CD14-positive monocyte (primary cell): ENCODE results near the gene CD69. TPM values are rescaled to one million over a fixed set of nuclear protein-coding genes. Genes with fewer than 3 reads are reported as not detected.
A peak's percentile ranks its signal among the peaks of the same experiment; 100 is the strongest.

Experiments used
- DNase-seq, 3 donors: peaks; one replicate each; pipeline ENCODE4 v3.0.0-alpha.2; 2011 to 2022
- H2AFZ ChIP-seq: 2 replicates; pipeline ENCODE4 v1.6.0; 2012; ENCODE audit warnings: mild to moderate bottlenecking, low read depth, low read length, inconsistent platforms; ENCODE audit not compliant: insufficient read depth, poor library complexity, severe bottlenecking
- H3K27ac ChIP-seq, 2 donors: 1 replicate in 1 of 2; 2 replicates in 1 of 2; pipeline ENCODE4 v1.5.1; 2012 to 2013; ENCODE audit warnings: low read length in 2 of 2, control low read depth in 1 of 2, inconsistent platforms in 1 of 2, low read depth in 1 of 2, mild to moderate bottlenecking in 1 of 2
- H3K27me3 ChIP-seq, 2 donors: one replicate each; pipeline versions ENCODE4 v1.6.0 to v1.6.1; 2011 to 2013; ENCODE audit warnings: low read length in 2 of 2; ENCODE audit not compliant: control insufficient read depth in 2 of 2, insufficient read depth in 2 of 2
- H3K36me3 ChIP-seq, 2 donors: replicated peaks in 1 of 2; 1 replicate in 1 of 2; 2 replicates in 1 of 2; pipeline versions ENCODE4 v1.5.1 to v1.6.1; 2012 to 2013; ENCODE audit warnings: low read length in 2 of 2, control low read depth in 1 of 2, inconsistent platforms in 1 of 2, mild to moderate bottlenecking in 1 of 2; ENCODE audit not compliant: insufficient read depth in 2 of 2, control insufficient read depth in 1 of 2
- H3K4me1 ChIP-seq, 2 donors: 1 replicate in 1 of 2; 2 replicates in 1 of 2; pipeline versions ENCODE4 v1.5.1 to v1.6.1; 2012 to 2013; ENCODE audit warnings: low read length in 2 of 2, control low read depth in 1 of 2, inconsistent platforms in 1 of 2, mild to moderate bottlenecking in 1 of 2, moderate library complexity in 1 of 2; ENCODE audit not compliant: insufficient read depth in 2 of 2, control insufficient read depth in 1 of 2
- H3K4me2 ChIP-seq: replicated peaks from 2 replicates; pipeline ENCODE3; 2012; ENCODE audit warnings: low read length, moderate library complexity, mild to moderate bottlenecking; ENCODE audit not compliant: poor library complexity, severe bottlenecking; ENCODE audit errors: extremely low read depth
- H3K4me3 ChIP-seq, 3 experiments: fragments of 200-600 bp in 1 of 3; sonication (generic) in 1 of 3; replicated peaks in 1 of 3; 1 replicate in 2 of 3; 2 replicates in 1 of 3; pipeline ENCODE4 v1.5.1; 2011 to 2013; ENCODE audit warnings: low read length in 3 of 3, mild to moderate bottlenecking in 3 of 3, control low read depth in 2 of 3, low read depth in 2 of 3, inconsistent platforms in 1 of 3, moderate library complexity in 1 of 3
- H3K79me2 ChIP-seq: 2 replicates; pipeline ENCODE4 v1.6.0; 2012; ENCODE audit warnings: mild to moderate bottlenecking, control low read depth, inconsistent platforms, low read length, moderate library complexity; ENCODE audit not compliant: insufficient read depth
- H3K9ac ChIP-seq: 2 replicates; pipeline ENCODE4 v1.6.0; 2017; ENCODE audit warnings: low read length, mild to moderate bottlenecking; ENCODE audit not compliant: insufficient read depth, poor library complexity, severe bottlenecking
- H3K9me3 ChIP-seq, 2 donors: replicated peaks in 1 of 2; 1 replicate in 1 of 2; 2 replicates in 1 of 2; pipeline versions ENCODE4 v1.5.1 to v1.6.1; 2012 to 2013; ENCODE audit warnings: low read length in 2 of 2, control low read depth in 1 of 2; ENCODE audit not compliant: control insufficient read depth in 1 of 2, insufficient read depth in 1 of 2
- H4K20me1 ChIP-seq: 2 replicates; pipeline ENCODE4 v1.6.0; 2012; ENCODE audit warnings: mild to moderate bottlenecking, low read length, control low read depth, moderate library complexity; ENCODE audit not compliant: insufficient read depth
- H3K27ac Mint-ChIP-seq, 7 donors: one replicate each; pipeline ENCODE4 v1.8.0; 2020; ENCODE audit warnings: mild to moderate bottlenecking in 7 of 7, mixed read lengths in 7 of 7, moderate library complexity in 6 of 7, inconsistent platforms in 2 of 7
- H3K27me3 Mint-ChIP-seq, 3 donors: one replicate each; pipeline ENCODE4 v1.8.0; 2021 to 2022; ENCODE audit warnings: low read depth in 3 of 3, mild to moderate bottlenecking in 3 of 3, mixed read lengths in 3 of 3, moderate library complexity in 3 of 3, inconsistent platforms in 1 of 3
- H3K36me3 Mint-ChIP-seq, 2 donors: one replicate each; pipeline ENCODE4 v1.8.0; 2020; ENCODE audit warnings: mixed read lengths in 2 of 2, inconsistent platforms in 1 of 2, mild to moderate bottlenecking in 1 of 2
- H3K4me1 Mint-ChIP-seq: one replicate; pipeline ENCODE4 v1.8.0; 2020; ENCODE audit warnings: mild to moderate bottlenecking, mixed read lengths
- H3K4me3 Mint-ChIP-seq, 2 donors: one replicate each; pipeline ENCODE4 v1.8.0; 2020; ENCODE audit warnings: mild to moderate bottlenecking in 2 of 2, mixed read lengths in 2 of 2, moderate library complexity in 1 of 2
- H3K9me3 Mint-ChIP-seq, 7 donors: one replicate each; pipeline ENCODE4 v1.8.0; 2020 to 2022; ENCODE audit warnings: mixed read lengths in 7 of 7, mild to moderate bottlenecking in 6 of 7, moderate library complexity in 6 of 7, inconsistent platforms in 2 of 7
- WGBS: methylation state at CpG from one replicate; pipeline ENCODE4 v1.1.5; 2013; ENCODE audit warnings: missing lambda C conversion rate; ENCODE audit not compliant: insufficient coverage; 5-methylcytosine and 5-hydroxymethylcytosine counted together
- intact Hi-C, 2 donors: fragments of 100-400 bp; cut with micrococcal nuclease; formaldehyde crosslinking; loops; one replicate each; pipeline versions ENCODE4 v1.15.0 to v1.15.1; 2023
- polyA plus RNA-seq, 3 donors: library from polyadenylated mRNA; depleted of rRNA in 1 of 3; unstranded in 2 of 3; stranded (reverse) in 1 of 3; fragments of 300-500 nt in 2 of 3; fragments of >200 nt in 1 of 3; fragmentation: Illumina TruSeq in 2 of 3; gene quantifications; 1 replicate in 2 of 3; 2 replicates in 1 of 3; pipeline ENCODE4 v1.2.3, GENCODE V29; 2012 to 2021
- TF ChIP-seq, protein P1 (sequence below): fragments of 200-600 bp; IDR thresholded peaks from one replicate; pipeline ENCODE4 v1.8.0; 2022; ENCODE audit warnings: antibody characterized with exemption, mild to moderate bottlenecking

Gene CD69
- polyA plus RNA-seq, 3 donors = 5.8 to 12.4 (median 6.0) TPM

DNA sequence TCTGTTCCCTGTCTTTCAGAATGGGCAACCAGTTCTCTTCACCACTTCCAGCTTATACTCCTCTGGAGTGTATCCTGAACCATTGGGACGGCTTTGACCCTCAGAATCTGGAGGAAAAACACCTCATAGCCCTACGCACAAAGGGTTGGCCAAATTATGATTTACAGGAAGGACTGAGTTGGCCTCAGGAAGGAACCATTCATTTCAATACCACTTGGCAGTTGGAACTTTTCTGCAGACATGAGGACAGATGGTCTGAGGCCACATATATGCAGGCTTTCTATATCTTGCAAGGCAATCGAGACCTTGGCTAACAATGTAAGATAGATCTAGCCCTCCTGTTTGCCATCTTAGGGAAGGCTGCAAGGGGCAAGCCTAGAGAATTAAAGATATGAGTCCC lies 51.8 kb downstream of the CD69 start:
- Mint-ChIP-seq H3K4me1 (peaks cover 30% of the 10 kb centered on the region), H3K9me3 (peaks cover 0 to 5% (median 0%) of the 10 kb centered on the region in 7 donors), H3K4me3 (no peak overlapping the region), H3K36me3 (no peaks in the 10 kb centered on the region), H3K27ac (peak overlapping the region in 2 of 7 donors; percentile 6 to 59), H3K27me3 (no peaks in the 10 kb centered on the region)
- Histone ChIP-seq H3K27me3 (no peaks in the 10 kb centered on the region), H3K4me3 (no peak overlapping the region), H2AFZ (no peak overlapping the region), H3K9me3 (no peaks in the 10 kb centered on the region), H3K36me3 (no peaks in the 10 kb centered on the region), H3K4me1 (peaks cover 22 to 29% of the 10 kb centered on the region in 2 donors), H3K9ac (no peak overlapping the region), H3K79me2 (no peaks in the 10 kb centered on the region), H3K4me2 (no peak overlapping the region), H3K27ac (no peak overlapping the region), H4K20me1 (no peaks in the 10 kb centered on the region)
- WGBS = 88% methylated on average over 2 of the region's 3 CpGs
- TF ChIP-seq, protein P1, sequence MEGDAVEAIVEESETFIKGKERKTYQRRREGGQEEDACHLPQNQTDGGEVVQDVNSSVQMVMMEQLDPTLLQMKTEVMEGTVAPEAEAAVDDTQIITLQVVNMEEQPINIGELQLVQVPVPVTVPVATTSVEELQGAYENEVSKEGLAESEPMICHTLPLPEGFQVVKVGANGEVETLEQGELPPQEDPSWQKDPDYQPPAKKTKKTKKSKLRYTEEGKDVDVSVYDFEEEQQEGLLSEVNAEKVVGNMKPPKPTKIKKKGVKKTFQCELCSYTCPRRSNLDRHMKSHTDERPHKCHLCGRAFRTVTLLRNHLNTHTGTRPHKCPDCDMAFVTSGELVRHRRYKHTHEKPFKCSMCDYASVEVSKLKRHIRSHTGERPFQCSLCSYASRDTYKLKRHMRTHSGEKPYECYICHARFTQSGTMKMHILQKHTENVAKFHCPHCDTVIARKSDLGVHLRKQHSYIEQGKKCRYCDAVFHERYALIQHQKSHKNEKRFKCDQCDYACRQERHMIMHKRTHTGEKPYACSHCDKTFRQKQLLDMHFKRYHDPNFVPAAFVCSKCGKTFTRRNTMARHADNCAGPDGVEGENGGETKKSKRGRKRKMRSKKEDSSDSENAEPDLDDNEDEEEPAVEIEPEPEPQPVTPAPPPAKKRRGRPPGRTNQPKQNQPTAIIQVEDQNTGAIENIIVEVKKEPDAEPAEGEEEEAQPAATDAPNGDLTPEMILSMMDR = no peak
- intact Hi-C loops = loop anchor here in 1 of 2 donors (10.0 kb wide), 1 partner anchor 74 kb away; no protein-coding TSS in a partner anchor
- DNase-seq = no peak

DNA sequence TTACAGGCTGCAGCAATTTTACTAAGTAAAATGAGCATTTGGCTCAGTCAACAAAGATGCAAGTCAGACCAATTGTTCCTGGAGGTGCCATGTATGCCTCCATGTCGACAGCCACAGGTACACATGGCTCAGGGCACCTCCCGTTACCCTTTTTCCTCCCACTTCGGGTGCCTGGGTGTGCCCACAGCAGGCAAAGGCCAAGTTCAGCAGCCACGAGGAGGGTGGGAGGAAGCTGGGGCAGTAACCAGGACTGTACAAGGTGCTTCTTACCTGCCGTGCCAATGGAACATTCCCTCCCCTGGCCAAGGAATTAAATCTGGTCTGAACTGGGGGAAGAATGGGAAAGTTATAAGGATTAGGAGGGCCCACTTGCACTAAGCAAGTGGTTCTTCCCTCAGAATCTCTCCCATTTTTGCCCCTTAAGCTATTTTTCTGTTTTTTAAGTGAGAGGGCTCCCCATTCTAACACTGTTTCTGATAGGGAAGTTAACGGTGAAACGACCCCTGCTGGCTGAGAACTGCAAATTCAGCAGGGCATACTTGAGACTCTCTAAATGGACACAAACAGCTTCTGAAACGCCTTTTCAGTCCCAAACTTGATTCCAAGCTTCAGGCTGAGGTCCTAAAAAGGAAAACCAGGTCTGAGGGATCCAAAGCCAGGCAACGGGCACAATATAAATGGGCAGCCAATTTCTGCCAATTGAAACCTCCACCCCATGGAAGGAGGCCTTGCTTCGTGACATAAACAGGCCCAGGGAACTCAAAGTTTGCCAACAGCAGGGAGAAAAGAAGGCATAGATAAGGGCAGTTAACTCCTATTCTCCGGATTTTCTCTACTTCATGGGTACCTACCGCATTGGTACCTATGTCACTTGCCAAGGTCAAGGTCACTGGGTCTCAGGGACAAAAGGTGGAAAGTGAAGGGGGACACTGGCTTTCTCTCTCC lies 52.6 kb downstream of the CD69 start:
- Histone ChIP-seq H3K4me2 (no peak overlapping the region), H3K4me3 (no peak overlapping the region)
- 55% methylated on average over 6 of the region's 12 CpGs for WGBS

More for the DNA sequence above, 52.6 kb downstream of the CD69 start:
- Histone ChIP-seq H3K9me3 (no peaks in the 10 kb centered on the region), H2AFZ (peak overlapping the region; percentile 24), H3K27ac (no peak overlapping the region), H3K9ac (no peak overlapping the region), H3K27me3 (no peaks in the 10 kb centered on the region), H3K79me2 (no peaks in the 10 kb centered on the region), H4K20me1 (no peaks in the 10 kb centered on the region), H3K4me1 (peaks cover 22 to 29% of the 10 kb centered on the region in 2 donors), H3K36me3 (no peaks in the 10 kb centered on the region)
- Mint-ChIP-seq H3K4me1 (peaks cover 30% of the 10 kb centered on the region), H3K36me3 (no peaks in the 10 kb centered on the region), H3K27ac (peak overlapping the region in 5 of 7 donors; percentile 6 to 78 (median 63)), H3K27me3 (no peaks in the 10 kb centered on the region), H3K9me3 (peaks cover 0 to 5% (median 0%) of the 10 kb centered on the region in 7 donors), H3K4me3 (no peak overlapping the region)
- TF ChIP-seq, protein P1 = peak; percentile 86
- peak; percentile 47 to 63 (median 58) for DNase-seq
- intact Hi-C loops = loop anchor here in 1 of 2 donors (10.0 kb wide), 1 partner anchor 73 kb away; no protein-coding TSS in a partner anchor
